ENCODE data around the gene SF1.

- no peak for TF ChIP-seq CTCF (IDR thresholded peaks at IDR 0.05)
- TF ChIP-seq POLR2A (IDR thresholded peaks at IDR 0.05), result no peak
These were observed 26.8 kb downstream of the SF1 start for GRCh38 chr11:64751580-64751979.
